HCT116 (cell line): ENCODE data around the gene SLC10A7. TPM values are rescaled to one million over a fixed set of nuclear protein-coding genes. Genes with fewer than 3 reads are reported as not detected.

Experiments used
- ATAC-seq: fragments of 200-7000 bp; cut with Tn5 transposase; 2 replicates; pipeline ENCODE4 v1.9.1; 2020; ENCODE audit warnings: mild to moderate bottlenecking, moderate library complexity
- BruUV-seq: library from RNA; stranded (reverse); fragments of 400-500 nt; replicated peaks from 2 replicates; lab custom pipeline; 2021; lab: Mats Ljungman, UMichigan
- CTCF ChIA-PET: fragments of 300-600 bp; sonication (Branson Sonifier 250); formaldehyde crosslinking; loops from one replicate; lab custom pipeline; 2021; ENCODE audit warnings: antibody characterized with exemption; lab: Charles Lee
- POLR2A ChIA-PET: fragments of 300-600, 350-600 bp; sonication (Branson Sonifier 250); formaldehyde crosslinking; loops from one replicate; lab custom pipeline; 2021; ENCODE audit warnings: antibody characterized with exemption; lab: Charles Lee
- RAD21 ChIA-PET, 2 experiments: fragments of 300-600 bp; sonication (Branson Sonifier 250); formaldehyde crosslinking; loops; one replicate each; lab custom pipeline; 2023; ENCODE audit warnings: low total read pairs in 2 of 2; ENCODE audit not compliant: uncharacterized antibody in 2 of 2, unreplicated experiment in 2 of 2, low non-redundant PET in 1 of 2; lab: Charles Lee
- DNase-seq: peaks from one replicate; pipeline ENCODE4 v3.0.0-alpha.2; 2010; ENCODE audit warnings: low read depth, low spot score
- H2AFZ ChIP-seq: fragments of 200-600 bp; shearing (Covaris generic), sonication (generic); 2 replicates; pipeline ENCODE4 v1.6.1; 2017; ENCODE audit warnings: low read depth, mixed run types, mixed read lengths, antibody characterized with exemption, low read length; ENCODE audit not compliant: poor library complexity, severe bottlenecking
- H3K27ac ChIP-seq: 2 replicates; pipeline ENCODE4 v1.5.1; 2012; ENCODE audit warnings: low read depth, low read length
- H3K27me3 ChIP-seq: fragments of 200-600 bp; sonication (generic); 2 replicates; pipeline ENCODE4 v1.6.1; 2016; ENCODE audit warnings: mixed run types, low read length, mixed read lengths; ENCODE audit not compliant: insufficient read depth
- H3K36me3 ChIP-seq, 2 experiments: fragments of 200-500 bp in 1 of 2; fragments of 200-600 bp in 1 of 2; sonication (Bioruptor generic) in 1 of 2; sonication (generic) in 1 of 2; 2 replicates each; pipeline versions ENCODE4 v1.5.1 to v1.6.1; 2014 to 2016; ENCODE audit warnings: low read length in 2 of 2, inconsistent platforms in 1 of 2, mixed read lengths in 1 of 2, mixed run types in 1 of 2; ENCODE audit not compliant: insufficient read depth in 2 of 2, control insufficient read depth in 1 of 2
- H3K4me1 ChIP-seq, 2 experiments: fragments of 200-600 bp in 1 of 2; sonication (generic) in 1 of 2; 2 replicates each; pipeline versions ENCODE4 v1.5.1 to v1.6.1; 2012 to 2017; ENCODE audit warnings: low read length in 2 of 2, inconsistent platforms in 1 of 2, mild to moderate bottlenecking in 1 of 2, mixed read lengths in 1 of 2, mixed run types in 1 of 2, moderate library complexity in 1 of 2; ENCODE audit not compliant: insufficient read depth in 2 of 2, control insufficient read depth in 1 of 2
- H3K4me2 ChIP-seq: fragments of 200-600 bp; sonication (generic); 2 replicates; pipeline ENCODE4 v1.6.1; 2017; ENCODE audit warnings: mixed run types, low read length, mixed read lengths
- H3K4me3 ChIP-seq, 2 experiments: fragments of 200-600 bp in 1 of 2; sonication (generic) in 1 of 2; replicated peaks in 1 of 2; 2 replicates each; pipeline ENCODE4 v1.5.1; 2011 to 2016; ENCODE audit warnings: low read length in 2 of 2, control low read depth in 1 of 2, low read depth in 1 of 2, mild to moderate bottlenecking in 1 of 2, mixed read lengths in 1 of 2, mixed run types in 1 of 2
- H3K79me2 ChIP-seq: fragments of 200-600 bp; sonication (generic); 2 replicates; pipeline ENCODE4 v1.6.1; 2017; ENCODE audit warnings: mild to moderate bottlenecking, mixed run types, low read length, moderate library complexity, mixed read lengths; ENCODE audit not compliant: insufficient read depth
- H3K9ac ChIP-seq: fragments of 200-600 bp; sonication (generic); 2 replicates; pipeline ENCODE4 v1.6.1; 2016; ENCODE audit warnings: low read length, mixed read lengths
- H3K9me2 ChIP-seq: fragments of 200-600 bp; sonication (generic), shearing (Covaris generic); 2 replicates; pipeline ENCODE4 v1.6.1; 2017; ENCODE audit warnings: mixed run types, mild to moderate bottlenecking, moderate library complexity; ENCODE audit not compliant: insufficient read depth
- H3K9me3 ChIP-seq, 2 experiments: fragments of 200-500 bp in 1 of 2; fragments of 200-600 bp in 1 of 2; sonication (Bioruptor generic) in 1 of 2; sonication (generic) in 1 of 2; 2 replicates each; pipeline ENCODE4 v1.6.1; 2014 to 2017; ENCODE audit warnings: low read length in 2 of 2, mixed read lengths in 2 of 2, inconsistent platforms in 1 of 2, low read depth in 1 of 2, mild to moderate bottlenecking in 1 of 2, mixed run types in 1 of 2, moderate library complexity in 1 of 2; ENCODE audit not compliant: control insufficient read depth in 1 of 2, insufficient read depth in 1 of 2
- H4K20me1 ChIP-seq: fragments of 200-600 bp; sonication (generic), shearing (Covaris generic); 2 replicates; pipeline ENCODE4 v1.6.1; 2017; ENCODE audit warnings: mixed run types, mild to moderate bottlenecking, moderate library complexity; ENCODE audit not compliant: insufficient read depth
- ATF3 ChIP-seq: IDR thresholded peaks from 2 replicates; pipeline ENCODE4 v1.6.1; 2012
- CTCF ChIP-seq, 3 experiments: fragments of 200-600 bp in 1 of 3; sonication (generic) in 1 of 3; IDR thresholded peaks in 2 of 3; conservative IDR thresholded peaks in 1 of 3; 2 replicates each; pipeline ENCODE4 v1.5.1; 2012 to 2017; ENCODE audit warnings: low read depth in 2 of 3, low read length in 2 of 3, antibody characterized with exemption in 1 of 3, borderline replicate concordance in 1 of 3, control low read depth in 1 of 3, mild to moderate bottlenecking in 1 of 3, mixed read lengths in 1 of 3, mixed run types in 1 of 3, moderate library complexity in 1 of 3; ENCODE audit not compliant: insufficient read depth in 1 of 3
- EGR1 ChIP-seq: IDR thresholded peaks from 2 replicates; pipeline ENCODE4 v1.6.1; 2012; ENCODE audit warnings: low read depth
- FOSL1 ChIP-seq: IDR thresholded peaks from 2 replicates; pipeline ENCODE4 v1.6.1; 2012; ENCODE audit warnings: low read depth
- JUND ChIP-seq: IDR thresholded peaks from 2 replicates; pipeline ENCODE4 v1.6.1; 2012
- POLR2A ChIP-seq: IDR thresholded peaks from 2 replicates; pipeline ENCODE4 v1.7.0; 2011; ENCODE audit warnings: borderline replicate concordance; ENCODE audit not compliant: insufficient read depth, insufficient read length; ENCODE audit errors: extremely low read depth
- POLR2AphosphoS5 ChIP-seq: IDR thresholded peaks from 2 replicates; pipeline ENCODE4 v1.6.1; 2011; ENCODE audit warnings: mild to moderate bottlenecking, low read depth, low read length, moderate library complexity
- SP1 ChIP-seq: IDR thresholded peaks from 2 replicates; pipeline ENCODE4 v1.6.1; 2012; ENCODE audit warnings: low read depth
- SRF ChIP-seq: IDR thresholded peaks from 2 replicates; pipeline ENCODE4 v1.6.1; 2012; ENCODE audit warnings: low read depth
- TCF7L2 ChIP-seq: IDR thresholded peaks from 2 replicates; pipeline ENCODE4 v1.7.0; 2011; ENCODE audit warnings: borderline replicate concordance, inconsistent platforms; ENCODE audit not compliant: insufficient read depth, insufficient read length; ENCODE audit errors: extremely low read depth
- ZFX ChIP-seq: fragments of 450-650 bp; IDR thresholded peaks from 2 replicates; pipeline ENCODE4 v1.6.1; 2017
- ZNF274 ChIP-seq: fragments of 200-500 bp; sonication (Bioruptor generic); IDR thresholded peaks from 2 replicates; pipeline ENCODE4 v1.6.1; 2014; ENCODE audit warnings: mild to moderate bottlenecking, low read depth, low read length, inconsistent platforms
- intact Hi-C: fragments of 100-400 bp; cut with micrococcal nuclease; formaldehyde crosslinking; loops from 2 replicates; pipeline ENCODE4 v1.10.0; 2022
- total RNA-seq: library from RNA; stranded (reverse); gene quantifications from one replicate; pipeline ENCODE4 v1.2.1, GENCODE V29; 2021; ENCODE audit not compliant: unreplicated experiment

Gene SLC10A7
- total RNA-seq, 1 experiment from 2014 or later = 5.5 TPM

GRCh38 chr4:146269228-146269653 lies 252.5 kb downstream of the SLC10A7 start:
- DNase-seq = no peak
- BruUV-seq = no TSS peak
- no peak overlapping the region for H3K9ac ChIP-seq
- H3K4me2 ChIP-seq = no peak overlapping the region
- ChIA-PET POLR2A (no interaction called here), RAD21 (no interaction called here), CTCF (no interaction called here)
- no peak overlapping the region for H3K27ac ChIP-seq
- H3K9me2 ChIP-seq = no peaks in the 10 kb centered on the region
- no peak overlapping the region for H2AFZ ChIP-seq
- no peaks in the 10 kb centered on the region for H4K20me1 ChIP-seq
- H3K36me3 ChIP-seq = no peaks in the 10 kb centered on the region
- H3K4me1 ChIP-seq = no peaks in the 10 kb centered on the region
- ATAC-seq = no peak
- H3K9me3 ChIP-seq = no peaks in the 10 kb centered on the region
- no peak overlapping the region for H3K4me3 ChIP-seq
- intact Hi-C loops = no loop called here
- no peaks in the 10 kb centered on the region for H3K27me3 ChIP-seq
- TF ChIP-seq TCF7L2 (no peak), POLR2A (no peak), SRF (no peak), CTCF (IDR thresholded peaks at IDR 0.05 in 2 of 3, conservative IDR thresholded peaks at IDR 0.05 in 1 of 3; ENCODE audit: borderline replicate concordance in 1 of 3, insufficient read depth in 1 of 3, low read depth in 2 of 3, low read length in 2 of 3) (no peak), SP1 (no peak), POLR2AphosphoS5 (no peak), EGR1 (no peak), ZNF274 (no peak), ATF3 (no peak), ZFX (no peak), JUND (no peak), FOSL1 (no peak)
- no peaks in the 10 kb centered on the region for H3K79me2 ChIP-seq
